HG03558 (cell line): ENCODE data around the gene EXOC4.
"Not testable (repeated sequence)": the region's sequence is repeated elsewhere in the genome, so short reads cannot be mapped to it uniquely, and the experiment has no call there.

Experiments
- ATAC-seq: cut with Tn5 transposase; IDR thresholded peaks from one replicate; pipeline ENCODE4 v1.9.1; 2021; ENCODE audit warnings: moderate number of reproducible peaks; ENCODE audit not compliant: unreplicated experiment; ENCODE audit errors: extremely low read depth

EXOC4 gene

GRCh38 chr7:133983685-133984419 lies 731.0 kb downstream of the EXOC4 start:
- no peak for ATAC-seq

GRCh38 chr7:133985300-133985699 lies 732.4 kb downstream of the EXOC4 start:
- no peak for ATAC-seq

- ATAC-seq: no peak
Measured at GRCh38 chr7:133987582-133987981, 734.7 kb downstream of the EXOC4 start.

GRCh38 chr7:133993547-133993946 lies 740.7 kb downstream of the EXOC4 start:
- ATAC-seq: no peak

- not testable (repeated sequence) for ATAC-seq
Measured at GRCh38 chr7:133994100-133994499, 741.2 kb downstream of the EXOC4 start.

- ATAC-seq: no peak
Measured at GRCh38 chr7:133997463-133997862, 744.6 kb downstream of the EXOC4 start.

GRCh38 chr7:133999178-133999577 lies 746.3 kb downstream of the EXOC4 start:
- no peak for ATAC-seq

GRCh38 chr7:134004829-134005505 lies 752.1 kb downstream of the EXOC4 start:
- ATAC-seq: no peak

- ATAC-seq: no peak
Measured at GRCh38 chr7:134009314-134010110, 756.6 kb downstream of the EXOC4 start.

GRCh38 chr7:134013249-134013648 lies 760.4 kb downstream of the EXOC4 start:
- ATAC-seq: no peak

- no peak for ATAC-seq
Measured at GRCh38 chr7:134014935-134015334, 762.1 kb downstream of the EXOC4 start.

GRCh38 chr7:134016223-134016941 lies 763.5 kb downstream of the EXOC4 start:
- ATAC-seq: no peak

- no peak for ATAC-seq
Measured at GRCh38 chr7:134016942-134017303, 764.0 kb downstream of the EXOC4 start.

- ATAC-seq: no peak
Measured at GRCh38 chr7:134018306-134018705, 765.4 kb downstream of the EXOC4 start.

GRCh38 chr7:134019251-134019650 lies 766.4 kb downstream of the EXOC4 start:
- no peak for ATAC-seq

GRCh38 chr7:134021836-134022235 lies 769.0 kb downstream of the EXOC4 start:
- ATAC-seq: no peak

- no peak for ATAC-seq
Measured at GRCh38 chr7:134022286-134022911, 769.5 kb downstream of the EXOC4 start.

- no peak for ATAC-seq
Measured at GRCh38 chr7:134024739-134025138, 771.9 kb downstream of the EXOC4 start.

GRCh38 chr7:134028853-134029252 lies 776.0 kb downstream of the EXOC4 start:
- ATAC-seq: no peak

GRCh38 chr7:134029743-134030142 lies 776.9 kb downstream of the EXOC4 start:
- ATAC-seq: no peak
